Astrocyte (in vitro differentiated cells and primary cell): ENCODE data around the gene TRAP1.

ENCODE experiments used
- CTCF ChIP-seq: IDR thresholded peaks from 2 replicates; pipeline ENCODE4 v1.5.1; 2011; ENCODE audit warnings: low read depth, mild to moderate bottlenecking, inconsistent platforms, low read length, moderate library complexity; ENCODE audit not compliant: insufficient read depth
- EZH2 ChIP-seq: IDR thresholded peaks from 2 replicates; pipeline ENCODE4 v1.6.1; 2012; ENCODE audit warnings: mild to moderate bottlenecking, low read length, inconsistent platforms; ENCODE audit not compliant: insufficient read depth

DNA sequence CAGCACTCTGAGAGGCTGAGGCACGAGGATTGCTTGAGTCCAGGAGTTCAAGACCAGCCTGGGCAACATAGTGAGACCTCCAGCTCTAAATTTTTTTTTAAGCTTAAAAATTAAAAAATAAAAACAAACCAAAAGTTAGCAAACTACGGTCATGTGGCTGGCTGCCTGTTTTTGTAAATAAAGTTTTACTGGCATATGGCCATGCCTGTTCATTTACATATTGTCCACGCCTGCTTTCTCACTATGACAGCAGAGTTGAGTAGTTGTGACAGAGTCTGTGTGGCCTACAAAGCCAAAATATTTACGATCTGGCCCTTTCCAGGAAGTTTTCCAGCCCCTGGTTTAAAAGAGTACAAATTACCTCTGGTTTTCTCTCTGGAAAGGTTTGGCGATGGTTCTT lies 109.3 kb downstream of the TRAP1 start:
- no peak for TF ChIP-seq CTCF
- no peak for TF ChIP-seq EZH2
